Measurements from ENCODE around the gene ATG9B. TPM values are rescaled to one million over a fixed set of nuclear protein-coding genes. Genes with fewer than 3 reads are reported as not detected.
A peak's percentile ranks its signal among the peaks of the same experiment; 100 is the strongest.

Gene ATG9B
- polyA plus RNA-seq, 1 of the 3 experiments (the other 2 are of a cell fraction): 0.67 TPM

GRCh38 chr7:151047976-151048815 lies 23.9 kb upstream of the ATG9B start, which contains the start of gene ASIC3:
ASIC3 (plus strand) TSS chr7:151048531; CDS start chr7:151048886, 355 bp downstream.
- H3K4me1 ChIP-seq (ENCODE audit: control insufficient read depth in 1 of 2, insufficient read depth in 2 of 2, low read depth in 1 of 2, low read length in 1 of 2): peaks cover 13 to 39% of the 10 kb centered on the region in 2 experiments
- CTCF ChIA-PET: interaction anchor here (0.7 to 2.1 kb wide), 11 partner anchors 9 to 599 kb away, joined by 3 to 10 read pairs (median 4); partner anchors contain the start of genes ABCB8 and SLC4A2

More at GRCh38 chr7:151047976-151048815, 23.9 kb upstream of the ATG9B start, which contains the start of gene ASIC3:
- peaks cover 15% of the 10 kb centered on the region for H3F3A ChIP-seq (replicated peaks; ENCODE audit: insufficient read depth)
- H3K9me3 ChIP-seq: no peaks in the 10 kb centered on the region
- H3K9ac ChIP-seq: no peak within 1 kb of the TSS
- H3K9me2 ChIP-seq: no peaks in the 10 kb centered on the region
- no peak within 1 kb of the TSS for H2AFZ ChIP-seq (ENCODE audit: low read depth)
- H3K36me3 ChIP-seq (replicated peaks in 1 of 2; ENCODE audit: control insufficient read depth in 1 of 2, insufficient read depth in 2 of 2, low read length in 1 of 2): peaks cover 4 to 21% of the 10 kb centered on the region in 2 experiments
- peak; percentile 74 for DNase-seq
- H3K79me2 ChIP-seq (ENCODE audit: insufficient read depth): no peaks in the 10 kb centered on the region
- peak within 1 kb of the TSS; percentile 60 for H3K4me2 ChIP-seq
- POLR2A ChIA-PET: interaction anchor here (0.6 to 2.1 kb wide), 3 partner anchors 9 to 34 kb away, joined by 3 to 11 read pairs (median 5); partner anchors contain the start of genes CDK5 and SLC4A2
- peak within 1 kb of the TSS; percentile 61 to 78 for H3K27ac ChIP-seq (ENCODE audit: low read depth in 2 of 2, low read length in 1 of 2)
- H4K20me1 ChIP-seq (ENCODE audit: insufficient read depth): no peaks in the 10 kb centered on the region
- no peaks in the 10 kb centered on the region for H3K27me3 ChIP-seq (ENCODE audit: insufficient read depth)
- WGBS (ENCODE audit: low lambda C conversion rate): 88% methylated on average over 22 of the region's 22 CpGs
- H3K4me3 ChIP-seq (ENCODE audit: low read depth in 2 of 2, low read length in 1 of 2): no peak within 1 kb of the TSS
- no peak for TF ChIP-seq ZBTB33 (IDR thresholded peaks at IDR 0.05; ENCODE audit: borderline replicate concordance, low read depth)
- TF ChIP-seq POLR2AphosphoS5 (IDR thresholded peaks at IDR 0.05; ENCODE audit: low read depth, low read length): 0 out of 2 replicates have a peak, but pooled peaks have one; percentile 22
- TF ChIP-seq NRF1 (IDR thresholded peaks at IDR 0.05; ENCODE audit: low read depth, low read length): no peak
- TF ChIP-seq TCF12 (IDR thresholded peaks at IDR 0.05): no peak
- no peak for TF ChIP-seq MAX (IDR thresholded peaks at IDR 0.05; ENCODE audit: low read depth)
- TF ChIP-seq REST (IDR thresholded peaks at IDR 0.05; ENCODE audit: low read depth, low read length): no peak
- TF ChIP-seq RXRA (IDR thresholded peaks at IDR 0.05; ENCODE audit: borderline replicate concordance, low read depth): no peak
- no peak for TF ChIP-seq GATA2 (CRISPR knock-in tag; IDR thresholded peaks at IDR 0.05)
- TF ChIP-seq TAF1 (IDR thresholded peaks at IDR 0.05; ENCODE audit: borderline replicate concordance, low read depth, low read length): no peak
- no peak for TF ChIP-seq CTCF (IDR thresholded peaks at IDR 0.05)
- no peak for TF ChIP-seq RAD21 (IDR thresholded peaks at IDR 0.05; ENCODE audit: low read length)
- peak; percentile 9 for TF ChIP-seq CHD2 (IDR thresholded peaks at IDR 0.05; ENCODE audit: low read length, partially characterized antibody)
- no peak for TF ChIP-seq TEAD4 (IDR thresholded peaks at IDR 0.05; ENCODE audit: borderline replicate concordance, insufficient read depth)
- no peak for TF ChIP-seq FOSL2 (IDR thresholded peaks at IDR 0.05; ENCODE audit: borderline replicate concordance, low read depth)
